HG03039 (cell line): ENCODE data around the gene USP38.
"Not testable (repeated sequence)": the region's sequence is repeated elsewhere in the genome, so short reads cannot be mapped to it uniquely, and the experiment has no call there.

ENCODE experiments used
- ATAC-seq: cut with Tn5 transposase; IDR thresholded peaks from one replicate; pipeline ENCODE4 v1.9.1; 2021; ENCODE audit warnings: mild to moderate bottlenecking, moderate library complexity; ENCODE audit not compliant: unreplicated experiment

The USP38 gene

GRCh38 chr4:143203577-143203976 is 18.9 kb downstream of the USP38 start:
- ATAC-seq, result no peak

- ATAC-seq, result no peak
Observed at GRCh38 chr4:143207555-143207954, 22.8 kb downstream of the USP38 start.

- ATAC-seq, result no peak
Observed at GRCh38 chr4:143212566-143212965, 27.8 kb downstream of the USP38 start.

GRCh38 chr4:143215873-143216272 is 31.2 kb downstream of the USP38 start:
- ATAC-seq, result no peak

GRCh38 chr4:143224255-143224654 is 39.5 kb downstream of the USP38 start:
- ATAC-seq, result no peak

DNA sequence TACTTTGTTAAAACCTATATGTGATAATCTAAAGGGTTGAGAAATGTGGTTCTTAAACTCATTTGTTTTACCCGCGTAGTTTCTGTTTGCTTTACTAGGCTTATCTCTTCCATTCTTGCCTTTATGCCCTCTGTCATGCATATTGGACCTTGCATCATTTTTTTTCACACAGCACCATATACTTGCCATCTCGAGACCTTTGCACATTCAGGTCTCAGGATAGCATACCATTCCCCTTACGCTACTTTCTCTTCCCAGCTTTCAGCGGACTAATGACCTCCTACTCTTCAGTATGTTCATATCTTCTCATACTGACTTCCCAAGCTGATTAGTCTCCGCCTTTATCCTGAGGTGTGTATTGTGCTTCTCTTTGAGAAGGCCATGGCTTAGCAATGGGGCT is 40.5 kb downstream of the USP38 start:
- no peak for ATAC-seq

DNA sequence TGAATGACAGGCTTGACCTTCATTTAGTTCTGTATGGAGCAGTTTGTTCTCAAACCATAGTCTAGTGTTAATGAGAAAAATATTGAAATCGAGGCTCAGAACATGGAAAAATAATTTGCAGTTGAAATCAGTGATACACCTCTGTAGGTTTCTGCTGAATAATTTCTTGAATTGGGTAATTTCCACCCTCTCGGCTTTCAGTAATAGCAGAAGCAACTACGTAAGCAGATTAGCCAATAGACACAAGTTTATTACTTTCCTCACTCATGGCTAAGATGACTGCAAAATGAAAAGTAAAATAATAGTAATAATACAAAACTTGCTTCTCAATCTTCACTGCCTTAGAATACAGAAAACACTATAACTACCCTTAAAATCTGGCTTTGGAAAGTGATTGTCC is 46.0 kb downstream of the USP38 start:
- no peak for ATAC-seq

GRCh38 chr4:143232277-143232676 is 47.6 kb downstream of the USP38 start:
- ATAC-seq, result no peak

DNA sequence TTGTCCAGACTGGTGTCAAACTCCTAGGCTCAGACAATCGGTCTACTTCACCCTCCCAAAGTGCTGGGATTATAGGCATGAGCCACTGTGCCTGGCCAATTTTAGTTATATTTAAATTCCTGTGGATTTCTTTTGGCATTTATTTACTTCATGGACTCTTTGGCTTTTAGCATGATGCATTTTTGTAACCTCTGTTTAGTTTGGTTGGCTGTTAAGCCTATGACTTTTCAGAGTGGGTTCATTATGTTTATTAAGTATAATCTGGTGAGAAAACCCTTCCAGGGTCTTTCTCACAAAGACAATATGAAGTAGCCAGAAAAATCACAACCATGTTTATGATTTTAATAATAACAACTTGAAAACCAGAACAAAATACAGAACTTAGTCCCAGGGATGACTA is 49.4 kb downstream of the USP38 start:
- ATAC-seq, result no peak

GRCh38 chr4:143237195-143237594 is 52.5 kb downstream of the USP38 start:
- ATAC-seq, result not testable (repeated sequence)

DNA sequence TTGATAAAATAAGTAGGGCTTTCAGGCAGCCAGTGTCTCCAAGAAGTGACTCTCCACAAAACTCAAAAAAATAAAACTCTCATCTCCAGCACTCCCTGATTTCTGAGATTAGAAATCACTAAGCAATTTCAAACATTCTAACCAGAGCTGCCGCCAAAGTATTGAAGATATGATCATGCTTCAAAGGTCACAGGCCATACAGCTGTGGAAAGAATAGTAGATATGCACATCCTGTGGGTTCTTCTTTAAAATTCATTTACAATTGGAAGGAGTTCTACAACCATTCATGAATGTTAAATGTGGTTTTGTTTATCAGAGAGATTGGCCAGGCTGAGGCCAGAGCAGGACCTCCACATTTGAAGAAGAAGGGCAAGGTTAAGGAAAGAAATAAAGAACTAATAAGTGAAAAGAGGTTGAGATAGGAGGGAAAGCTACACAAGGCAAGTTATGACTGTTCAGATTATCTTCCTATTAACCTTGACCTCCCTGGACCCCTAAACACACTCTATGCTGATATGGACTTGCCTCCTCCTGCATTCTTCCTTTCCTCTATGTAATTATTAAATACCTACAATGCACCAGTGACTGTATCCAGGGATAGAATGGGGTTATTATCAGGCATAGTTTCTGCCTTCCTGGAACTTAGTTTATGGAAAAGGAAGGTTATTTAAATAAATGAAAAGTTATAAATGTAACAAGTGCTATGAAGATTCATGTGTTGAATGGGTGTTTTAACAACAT is 56.4 kb downstream of the USP38 start:
- ATAC-seq, result no peak

DNA sequence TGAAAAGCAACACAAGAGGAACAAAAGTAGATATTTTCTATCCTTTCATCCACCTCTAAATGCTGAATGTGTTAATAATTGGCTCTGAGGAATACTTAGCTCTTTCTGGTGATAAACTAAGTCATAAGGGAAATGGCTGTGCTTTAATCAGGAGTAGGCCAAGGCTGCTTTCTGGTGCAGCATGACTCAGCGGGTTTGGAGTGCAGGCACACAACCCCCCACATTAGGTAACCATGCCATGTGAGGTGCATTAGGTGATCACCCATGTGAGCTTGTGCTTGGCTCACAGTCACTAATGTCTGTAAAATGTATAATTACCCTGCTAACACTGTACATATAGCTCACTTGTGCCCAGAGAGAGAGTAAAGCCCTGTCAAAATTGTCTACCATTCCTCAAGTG is 57.2 kb downstream of the USP38 start:
- ATAC-seq, result no peak

DNA sequence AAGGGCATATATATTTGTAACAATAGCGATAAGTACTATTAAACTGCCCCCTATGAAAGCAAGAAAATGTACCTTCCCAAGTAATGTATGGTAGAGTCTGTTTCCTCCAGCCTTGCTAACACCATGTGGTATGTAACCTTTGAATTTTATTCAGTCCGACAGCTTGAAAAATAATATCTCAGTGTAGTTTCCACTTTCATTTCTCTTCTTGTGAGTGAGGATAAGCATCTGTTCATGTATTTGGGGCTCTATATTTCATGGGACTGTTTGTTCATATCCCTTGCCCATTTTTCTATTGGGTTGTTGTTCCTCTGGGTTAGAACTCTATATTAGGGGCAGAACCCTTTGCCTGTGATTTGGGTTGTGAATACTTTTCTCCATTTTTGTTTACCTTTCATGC is 58.3 kb downstream of the USP38 start:
- no peak for ATAC-seq

DNA sequence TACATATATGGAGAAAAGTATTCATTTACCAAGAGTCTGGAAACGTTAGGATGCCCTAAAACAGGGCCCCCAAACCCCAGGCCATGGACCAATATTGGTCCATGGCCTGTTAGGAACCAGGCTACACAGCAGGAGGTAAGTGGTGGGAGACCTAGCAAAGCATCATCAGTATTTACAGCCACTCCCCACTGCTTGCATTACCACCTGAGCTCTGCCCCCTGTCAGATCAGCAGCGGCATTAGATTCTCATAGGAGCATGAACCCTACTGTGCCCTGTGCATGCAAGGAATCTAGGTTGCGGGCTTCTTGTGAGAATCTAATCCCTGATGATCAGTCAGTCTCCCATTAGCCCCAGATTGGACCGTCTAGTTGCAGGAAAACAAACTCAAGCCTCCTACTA is 62.3 kb downstream of the USP38 start:
- no peak for ATAC-seq

DNA sequence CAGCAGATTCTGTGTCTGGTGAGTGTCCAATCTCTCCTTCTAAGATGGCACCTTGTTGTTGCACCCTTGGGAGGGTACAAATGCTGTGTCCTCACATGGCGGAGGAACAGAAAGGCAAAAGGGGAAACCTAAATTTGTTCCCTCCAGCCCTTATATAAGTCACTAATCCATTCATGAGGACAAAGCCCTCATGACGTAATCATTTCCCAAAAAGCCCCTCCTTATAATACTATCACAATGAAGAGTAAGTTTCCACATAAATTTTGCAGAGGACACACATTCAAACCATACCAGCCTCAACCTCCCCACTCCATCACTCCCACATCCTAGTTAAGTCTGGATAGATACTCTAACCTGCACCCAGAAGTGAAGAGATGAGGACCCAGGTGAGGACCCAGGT is 63.1 kb downstream of the USP38 start:
- no peak for ATAC-seq

- ATAC-seq, result no peak
Observed at GRCh38 chr4:143248827-143249226, 64.1 kb downstream of the USP38 start.

GRCh38 chr4:143250617-143251016 is 65.9 kb downstream of the USP38 start:
- no peak for ATAC-seq

GRCh38 chr4:143251348-143251747 is 66.6 kb downstream of the USP38 start:
- ATAC-seq, result no peak

DNA sequence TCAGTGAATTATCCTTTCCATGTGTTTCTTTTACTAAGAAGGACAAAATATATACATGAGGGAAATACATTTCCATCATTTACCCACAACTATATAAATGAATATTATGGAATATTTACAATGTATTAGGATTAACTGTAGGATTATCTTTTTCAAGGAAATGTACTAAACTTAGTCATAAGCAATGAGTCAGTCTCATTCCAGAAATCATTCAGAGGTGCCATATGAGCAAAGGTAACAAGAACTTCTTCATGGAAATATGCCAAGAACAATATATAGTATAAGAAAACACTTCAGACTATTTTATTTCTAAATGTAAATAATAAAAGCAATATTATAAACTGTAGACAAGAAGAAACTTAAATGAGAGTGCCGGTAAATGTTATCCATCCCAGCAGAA is 67.1 kb downstream of the USP38 start:
- no peak for ATAC-seq

DNA sequence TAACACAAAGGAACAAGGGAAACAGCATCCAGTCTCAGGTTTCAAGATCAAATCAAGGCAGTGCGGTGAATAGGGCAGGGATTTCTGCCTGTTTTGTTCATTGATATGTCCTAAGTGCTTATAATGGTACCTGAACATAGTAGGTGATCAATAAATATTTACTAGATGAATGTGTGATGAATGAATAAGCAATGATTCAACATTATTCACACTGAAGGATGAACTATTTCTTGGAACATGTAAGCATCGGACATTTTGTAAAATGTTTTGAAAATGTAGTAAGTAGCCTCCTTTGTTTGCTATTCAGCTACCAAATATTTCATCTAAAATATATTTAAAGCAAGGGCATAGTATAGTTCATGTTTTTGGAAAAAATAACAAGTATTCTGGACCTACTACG is 67.8 kb downstream of the USP38 start:
- no peak for ATAC-seq

GRCh38 chr4:143253166-143253565 is 68.4 kb downstream of the USP38 start:
- no peak for ATAC-seq

- ATAC-seq, result no peak
Observed at GRCh38 chr4:143254491-143255226, 69.9 kb downstream of the USP38 start.

GRCh38 chr4:143256456-143256855 is 71.7 kb downstream of the USP38 start:
- no peak for ATAC-seq
